Suprapubic skin (tissue), 3 donors: ENCODE results near the gene LRRTM2.

Experiments
- CTCF ChIP-seq, 2 donors: fragments of 200-600 bp in 1 of 2; fragments of 450-650 bp in 1 of 2; sonication (generic) in 1 of 2; IDR thresholded peaks; one replicate each; pipeline ENCODE4 v1.5.1; 2016 to 2019; ENCODE audit warnings: antibody characterized with exemption in 2 of 2, mild to moderate bottlenecking in 1 of 2, moderate library complexity in 1 of 2
- POLR2AphosphoS5 ChIP-seq, 3 donors: sonication (generic); formaldehyde crosslinking; IDR thresholded peaks; one replicate each; pipeline ENCODE4 v1.6.1; 2017; ENCODE audit warnings: antibody characterized with exemption in 3 of 3

GRCh38 chr5:138867011-138867410 lies 8.1 kb downstream of the LRRTM2 start:
- TF ChIP-seq CTCF (IDR thresholded peaks at IDR 0.05) (no peak), POLR2AphosphoS5 (IDR thresholded peaks at IDR 0.05) (no peak)
